HG03457 (cell line): ENCODE measurements around the gene PPIF.

ENCODE experiments used
- ATAC-seq: cut with Tn5 transposase; IDR thresholded peaks from one replicate; pipeline ENCODE4 v1.9.1; 2021; ENCODE audit warnings: moderate number of reproducible peaks; ENCODE audit not compliant: unreplicated experiment

The PPIF gene

DNA sequence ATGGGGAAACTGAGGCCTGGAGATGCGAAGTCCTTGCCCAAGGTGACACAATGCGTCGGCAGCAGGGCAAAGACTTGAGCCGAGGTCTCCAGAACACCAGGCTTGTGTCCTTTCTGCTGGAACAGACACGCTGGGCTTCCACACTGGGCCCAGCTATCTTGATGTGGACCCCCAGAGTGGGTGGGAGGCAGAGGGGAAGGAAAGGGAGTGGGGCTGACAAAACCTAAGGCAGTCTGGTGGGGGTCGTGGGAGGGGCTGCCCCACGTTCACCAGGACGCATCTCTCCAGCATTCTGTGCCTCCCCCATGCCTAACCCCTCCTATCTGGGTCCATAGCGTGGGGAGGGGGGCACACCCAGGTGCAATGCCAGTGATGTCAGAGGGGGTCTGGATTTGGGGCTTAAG lies 38.1 kb downstream of the PPIF start:
- ATAC-seq: no peak

- ATAC-seq: no peak
Observed at GRCh38 chr10:79385804-79386531, 38.7 kb downstream of the PPIF start.

DNA sequence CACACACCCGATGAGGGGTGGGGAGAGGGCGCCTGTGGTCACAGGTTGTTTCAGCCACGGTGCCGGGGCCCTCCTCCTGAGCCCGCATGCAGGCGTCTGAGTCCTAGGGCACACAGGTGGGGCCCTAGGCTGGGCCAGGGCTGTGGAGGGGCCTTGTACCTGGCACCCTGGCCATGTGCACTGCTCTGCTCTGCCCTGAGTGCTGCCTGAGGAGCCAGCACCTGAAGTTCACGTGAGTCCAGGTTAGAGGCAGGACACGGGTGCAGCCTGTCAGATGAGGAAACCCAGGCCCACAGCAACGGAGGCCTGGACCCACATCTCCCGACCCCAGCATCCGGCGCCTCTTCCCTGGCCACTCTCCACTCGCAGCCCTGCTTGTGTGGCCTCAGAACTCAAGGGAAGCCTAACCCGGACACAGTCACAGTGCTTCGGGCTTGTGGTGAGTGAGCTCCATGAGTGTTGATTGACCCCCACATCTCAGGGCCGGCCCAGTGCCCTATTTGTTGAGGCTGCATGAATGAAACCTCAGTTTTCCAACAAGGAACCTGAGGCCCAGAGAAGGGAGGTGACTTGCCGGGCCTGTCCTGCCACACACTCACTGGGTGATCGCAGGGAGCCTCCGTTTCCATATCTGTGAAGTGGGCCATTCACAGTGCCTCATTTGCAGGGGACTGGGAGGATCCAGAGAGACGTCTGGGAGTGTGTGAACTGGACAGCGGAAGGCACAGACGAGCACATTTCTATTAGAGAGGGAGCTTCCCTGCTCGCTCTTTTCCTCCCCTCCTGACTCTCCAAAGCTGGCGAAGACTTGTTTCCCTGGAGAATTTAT lies 39.6 kb downstream of the PPIF start:
- no peak for ATAC-seq

DNA sequence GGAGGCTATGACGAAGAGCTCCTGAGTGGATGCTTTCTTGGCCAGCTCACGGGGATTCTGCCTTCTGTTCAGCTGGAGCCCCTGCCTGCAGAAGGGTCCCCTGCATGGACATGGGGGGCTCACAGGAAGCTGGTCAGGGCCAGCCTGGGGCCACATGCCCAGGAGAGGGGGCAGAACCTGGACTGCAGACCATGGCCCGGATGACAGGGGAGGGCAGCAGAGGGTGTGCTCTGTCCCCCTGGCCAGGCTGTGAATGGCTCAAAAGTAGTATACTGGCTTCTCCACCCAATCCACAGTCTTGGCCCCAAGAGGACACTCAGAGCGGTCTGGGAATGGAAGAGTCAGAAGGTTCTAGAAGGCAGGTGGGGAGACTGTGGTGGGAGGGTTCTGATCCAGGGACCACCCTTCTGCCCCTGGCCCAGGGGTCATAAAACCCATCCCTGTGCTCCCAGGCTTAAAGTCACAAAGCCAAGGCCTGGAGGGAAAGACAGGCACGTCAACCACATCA lies 40.3 kb downstream of the PPIF start:
- no peak for ATAC-seq

- ATAC-seq: no peak
Observed at GRCh38 chr10:79387974-79388850, 40.9 kb downstream of the PPIF start.

- ATAC-seq: no peak
Observed at GRCh38 chr10:79390057-79390456, 42.8 kb downstream of the PPIF start.

- ATAC-seq: no peak
Observed at GRCh38 chr10:79390551-79391229, 43.4 kb downstream of the PPIF start.

GRCh38 chr10:79391231-79392019 lies 44.2 kb downstream of the PPIF start:
- no peak for ATAC-seq

DNA sequence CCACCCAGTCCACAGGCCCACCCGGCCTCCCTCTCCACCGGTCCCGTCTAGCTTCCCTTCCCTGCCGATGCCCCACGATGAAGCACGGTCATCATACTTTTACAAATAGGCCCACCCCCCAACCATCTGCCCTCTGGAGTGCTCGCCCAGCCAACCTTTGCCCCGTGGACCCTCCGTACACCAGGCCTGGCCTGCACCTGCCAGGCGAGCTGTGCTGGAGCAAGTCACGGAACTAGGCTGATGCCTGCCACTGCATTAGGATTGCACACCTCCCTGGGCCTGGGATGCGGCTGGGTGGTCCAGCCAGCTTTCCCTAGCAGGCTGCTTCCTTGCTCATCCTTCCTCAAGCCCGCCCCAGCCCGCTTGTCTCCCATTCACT lies 44.7 kb downstream of the PPIF start:
- no peak for ATAC-seq

GRCh38 chr10:79392506-79393176 lies 45.4 kb downstream of the PPIF start:
- no peak for ATAC-seq

DNA sequence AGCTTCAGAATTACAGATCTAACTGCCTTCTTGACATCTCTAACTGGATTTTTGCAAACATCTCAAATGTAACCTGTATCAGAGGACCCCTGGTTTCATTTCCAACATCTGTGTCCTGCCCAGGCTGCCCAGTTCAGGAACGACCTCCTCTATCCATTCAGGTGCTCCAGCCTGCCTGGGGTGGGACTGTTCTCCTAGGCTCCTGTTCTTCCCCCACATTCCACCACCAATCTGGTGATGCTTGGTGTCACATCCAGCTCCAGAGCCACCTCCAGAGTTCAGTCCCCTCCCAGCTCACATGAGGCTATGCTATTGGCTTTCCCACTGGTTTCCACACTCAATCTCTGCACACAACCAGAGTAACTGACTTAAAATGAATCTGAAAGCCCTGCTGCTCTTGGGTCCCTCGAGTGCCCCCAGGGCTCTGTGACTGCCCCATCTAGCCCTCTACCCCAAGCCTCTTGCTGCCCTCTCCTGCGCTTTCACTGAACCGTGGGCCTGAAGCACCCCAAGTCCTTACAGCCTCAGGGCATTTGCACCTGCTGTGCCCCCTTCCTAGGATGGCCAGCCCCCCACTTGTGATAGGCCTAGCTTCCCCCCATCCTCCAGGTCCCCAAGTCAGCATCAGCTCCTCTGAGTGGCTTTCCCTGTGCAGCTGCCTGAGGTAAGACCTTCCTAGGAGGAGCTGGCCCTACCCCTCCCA lies 46.1 kb downstream of the PPIF start:
- ATAC-seq: no peak

GRCh38 chr10:79393924-79394610 lies 46.8 kb downstream of the PPIF start:
- ATAC-seq: no peak

DNA sequence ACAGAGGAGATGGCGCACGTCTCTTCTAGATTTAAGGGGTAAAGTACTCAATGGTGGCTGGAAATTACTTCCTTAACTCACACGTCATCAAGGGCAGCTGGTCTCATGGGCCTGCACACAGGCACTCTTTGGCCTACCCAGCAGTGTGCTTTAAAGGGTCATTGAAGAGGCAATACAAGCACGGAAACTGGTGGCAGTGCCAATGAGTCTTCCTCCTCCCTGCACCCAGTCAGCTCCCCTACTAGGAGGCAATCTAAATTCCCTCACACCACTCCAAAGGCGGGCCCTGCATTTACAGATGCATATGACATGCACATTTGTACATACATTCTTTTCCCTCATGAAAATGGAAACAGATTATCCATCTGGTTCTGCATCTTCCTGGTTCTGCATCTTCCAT lies 47.4 kb downstream of the PPIF start:
- no peak for ATAC-seq

GRCh38 chr10:79396520-79396919 lies 49.3 kb downstream of the PPIF start:
- no peak for ATAC-seq

- no peak for ATAC-seq
Observed at GRCh38 chr10:79397051-79397450, 49.8 kb downstream of the PPIF start.

GRCh38 chr10:79397575-79398303 lies 50.5 kb downstream of the PPIF start:
- ATAC-seq: no peak

DNA sequence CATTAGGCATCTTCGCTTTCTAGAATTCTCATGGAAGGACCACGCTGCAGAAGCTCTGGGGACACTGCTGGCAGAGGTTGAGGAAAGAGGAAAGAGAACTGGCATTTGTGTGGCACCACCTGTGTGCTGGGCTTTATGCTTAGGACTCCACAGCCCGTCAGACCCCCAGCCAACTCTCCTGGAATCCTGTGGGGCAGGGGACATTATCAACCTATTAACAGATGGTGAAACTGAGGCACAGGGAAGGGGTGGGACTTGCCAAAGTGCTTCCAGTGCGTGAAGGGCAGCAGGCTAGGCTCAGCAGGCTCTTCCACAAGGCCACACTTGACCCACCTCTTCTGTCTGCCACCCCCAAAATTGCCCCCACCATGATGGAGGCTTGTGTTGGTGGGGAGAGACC lies 51.4 kb downstream of the PPIF start:
- ATAC-seq: no peak
